ENCODE measurements around the gene NXPE4. TPM values are rescaled to one million over a fixed set of nuclear protein-coding genes. Genes with fewer than 3 reads are reported as not detected.
"Not testable (repeated sequence)": the region's sequence is repeated elsewhere in the genome, so short reads cannot be mapped to it uniquely, and the experiment has no call there.

The NXPE4 gene
- not detected in 2 replicates for total RNA-seq

DNA sequence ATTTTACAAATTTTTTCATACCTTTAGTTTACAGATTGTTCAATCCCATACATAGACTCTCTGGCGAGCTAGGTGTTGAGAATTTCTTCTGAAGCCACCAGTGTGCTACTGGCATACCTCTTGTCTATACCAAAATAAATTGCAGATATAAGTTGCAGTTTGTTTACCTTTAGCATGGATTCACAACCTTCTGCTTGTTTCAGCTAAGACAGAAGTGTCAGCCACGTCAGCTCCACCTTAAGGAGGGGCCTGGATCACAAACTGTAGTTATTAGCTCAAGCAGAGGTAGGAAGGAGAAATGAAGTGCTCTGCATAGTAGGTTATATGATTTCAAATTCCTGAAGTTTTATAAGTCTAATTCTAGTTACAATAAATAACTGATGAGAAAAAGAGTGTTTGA is at the start of gene NXPE4:
Gene NXPE4 (minus strand): TSS at position 216 of the 400 bp plus-strand sequence. CDS start 1,027 bp downstream, outside the sequence.
- intact Hi-C loops (cut with micrococcal nuclease): no loop called here

DNA sequence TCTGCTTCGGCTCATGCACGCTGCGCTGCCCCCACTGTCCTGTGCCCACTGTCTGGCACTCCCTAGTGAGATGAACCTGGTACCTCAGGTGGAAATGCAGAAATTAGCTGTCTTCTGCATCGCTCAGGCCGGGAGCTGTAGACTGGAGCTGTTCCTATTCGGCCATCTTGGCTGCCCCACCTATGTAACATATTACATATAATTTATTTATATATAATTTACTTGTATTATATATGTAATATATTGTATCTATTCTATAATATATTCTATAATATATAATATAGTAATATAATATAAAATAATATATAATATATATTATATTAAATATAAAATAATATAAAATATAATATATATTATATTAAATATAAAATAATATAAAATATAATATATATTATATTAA is 43.9 kb upstream of the NXPE4 start:
- intact Hi-C loops (cut with micrococcal nuclease): not testable (repeated sequence)

DNA sequence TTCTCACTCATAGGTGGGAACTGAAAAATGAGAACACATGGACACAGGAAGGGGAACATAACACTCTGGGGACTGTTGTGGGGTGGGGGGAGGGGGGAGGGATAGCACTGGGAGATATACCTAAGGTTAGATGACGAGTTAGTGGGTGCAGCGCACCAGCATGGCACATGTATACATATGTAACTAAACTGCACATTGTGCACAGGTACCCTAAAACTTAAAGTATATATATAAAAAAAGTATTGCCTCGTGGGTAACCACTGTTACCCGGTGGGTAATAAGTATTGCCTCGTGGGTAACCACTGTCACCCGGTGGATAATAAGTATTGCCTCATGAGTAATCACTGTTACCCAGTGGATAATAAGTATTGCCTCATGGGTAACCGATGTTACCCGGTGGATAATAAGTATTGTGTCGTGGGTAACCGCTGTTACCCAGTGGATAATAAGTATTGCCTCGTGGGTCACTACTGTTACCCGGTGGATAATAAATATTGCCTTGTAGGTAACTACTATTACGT is 35.9 kb upstream of the NXPE4 start:
- intact Hi-C loops (cut with micrococcal nuclease): not testable (repeated sequence)

DNA sequence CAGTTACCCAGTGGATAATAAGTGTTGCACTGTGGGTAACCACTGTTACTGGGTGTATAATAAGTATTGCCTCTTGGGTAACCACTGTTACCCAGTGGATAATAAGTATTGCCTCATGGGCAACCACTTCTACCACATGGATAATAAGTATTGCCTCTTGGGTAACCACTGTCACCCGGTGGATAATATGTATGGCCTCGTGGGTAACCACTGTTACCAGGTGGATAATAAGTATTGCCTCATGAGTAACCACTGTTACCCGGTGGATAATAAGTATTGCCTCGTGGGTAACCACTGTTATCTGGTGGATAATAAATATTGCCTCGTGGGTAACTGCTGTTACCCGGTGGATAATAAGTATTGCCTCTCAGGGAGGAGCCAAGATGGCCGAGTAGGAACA is 29.7 kb upstream of the NXPE4 start:
- intact Hi-C loops (cut with micrococcal nuclease): no loop called here

DNA sequence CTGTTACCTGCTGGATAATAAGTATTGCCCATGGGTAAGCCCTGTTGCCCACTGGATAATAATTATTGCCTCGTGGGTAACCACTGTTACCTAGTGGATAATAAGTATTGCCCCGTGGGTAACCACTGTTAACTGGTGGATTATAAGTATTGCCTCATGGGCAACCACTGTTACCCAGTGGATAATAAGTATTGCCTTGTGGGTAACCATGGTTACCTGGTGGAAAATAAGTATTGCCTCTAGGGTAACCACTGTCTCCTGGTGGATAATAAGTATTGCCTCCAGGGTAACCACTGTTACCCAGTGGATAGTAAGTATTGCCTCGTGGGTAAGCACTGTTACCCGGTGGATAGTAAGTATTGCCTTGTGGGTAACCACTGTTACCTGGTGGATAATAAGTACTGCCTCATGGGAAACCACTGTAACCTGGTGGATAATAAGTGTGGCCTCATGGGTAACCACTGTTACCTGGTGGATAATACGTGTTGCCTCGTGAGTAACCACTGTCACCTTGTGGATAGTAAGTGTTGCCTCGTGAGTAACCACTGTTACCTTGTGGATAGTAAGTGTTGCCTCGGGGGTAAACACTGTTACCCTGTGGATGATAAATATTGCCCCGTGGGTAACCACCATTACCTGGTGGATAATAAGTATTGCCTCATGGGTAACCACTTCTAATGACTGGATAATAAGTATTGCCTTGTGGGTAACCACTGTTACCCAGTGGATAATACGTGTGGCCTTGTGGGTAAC is 29.0 kb upstream of the NXPE4 start:
- intact Hi-C loops (cut with micrococcal nuclease): no loop called here

DNA sequence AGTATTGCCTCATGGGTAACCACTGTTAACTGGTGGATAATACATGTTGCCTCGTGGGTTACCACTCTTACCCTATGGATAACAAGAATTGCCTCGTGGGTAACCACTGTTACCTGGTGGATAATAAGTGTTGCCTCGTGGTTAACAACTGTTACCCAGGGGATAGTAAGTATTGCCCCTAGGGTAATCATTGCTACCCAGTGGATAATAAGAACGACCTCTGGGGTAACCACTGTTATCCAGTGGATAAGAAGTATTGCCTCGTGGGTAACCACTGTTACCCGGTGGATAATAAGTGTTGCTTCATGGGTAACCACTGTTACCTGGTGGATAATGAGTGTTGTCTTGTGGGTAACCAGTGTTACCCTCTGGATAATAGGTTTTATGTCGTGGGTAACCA is 28.1 kb upstream of the NXPE4 start:
- intact Hi-C loops (cut with micrococcal nuclease): no loop called here

DNA sequence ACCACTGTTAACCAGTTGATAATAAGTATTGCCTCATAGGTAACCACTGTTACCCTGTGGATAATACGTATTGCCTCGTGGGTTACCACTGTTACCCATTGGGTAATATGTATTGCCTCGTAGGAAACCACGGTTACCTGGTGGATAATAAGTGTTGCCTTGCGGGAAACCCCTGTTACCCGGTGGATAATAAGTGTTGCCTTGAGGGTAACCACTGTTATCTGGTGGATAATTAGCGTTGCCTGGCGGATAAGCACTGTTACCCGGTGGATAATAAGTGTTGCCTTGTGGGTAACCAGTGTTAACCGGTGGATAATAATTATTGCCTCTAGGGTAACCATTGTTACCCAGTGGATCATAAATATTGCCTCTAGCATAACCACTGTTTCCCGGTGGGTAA is 27.3 kb upstream of the NXPE4 start:
- intact Hi-C loops (cut with micrococcal nuclease): no loop called here

DNA sequence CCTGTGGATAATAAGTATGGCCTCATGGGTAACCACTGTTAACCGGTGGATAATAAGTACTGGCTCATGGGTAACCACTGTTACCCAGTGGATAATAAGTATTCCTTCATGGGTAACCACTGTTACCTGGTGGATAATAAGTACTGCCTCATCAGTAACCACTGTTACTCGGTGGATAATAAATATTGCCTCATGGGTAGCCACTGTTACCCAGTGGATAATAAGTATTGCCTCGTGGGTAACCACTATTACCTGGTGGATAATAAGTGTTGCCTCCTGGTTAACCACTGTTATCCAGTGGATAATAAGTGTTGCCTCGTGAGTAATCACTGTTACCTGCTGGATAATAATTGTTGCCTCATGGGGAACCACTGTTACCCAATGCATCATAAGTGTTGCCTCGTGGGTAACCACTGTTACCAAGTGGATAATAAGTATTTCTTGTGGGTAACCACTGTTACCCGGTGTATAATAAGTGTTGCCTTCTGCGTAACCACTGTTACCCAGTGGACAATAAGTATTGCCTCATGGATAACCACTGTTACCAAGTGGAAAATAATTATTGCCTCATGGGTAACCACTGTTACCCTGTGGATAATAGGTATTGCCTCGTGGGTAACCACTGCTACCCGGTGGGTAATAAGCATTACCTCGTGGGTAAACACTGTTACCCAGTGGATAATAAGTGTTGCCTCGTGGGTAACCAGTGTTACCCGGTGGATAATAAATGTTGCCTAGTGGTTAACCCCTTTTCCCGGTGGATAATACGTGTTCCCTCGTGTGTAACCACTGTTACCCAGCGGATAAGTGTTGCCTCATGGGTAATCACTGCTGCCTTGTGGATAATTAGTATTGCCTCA is 26.6 kb upstream of the NXPE4 start:
- intact Hi-C loops (cut with micrococcal nuclease): no loop called here

DNA sequence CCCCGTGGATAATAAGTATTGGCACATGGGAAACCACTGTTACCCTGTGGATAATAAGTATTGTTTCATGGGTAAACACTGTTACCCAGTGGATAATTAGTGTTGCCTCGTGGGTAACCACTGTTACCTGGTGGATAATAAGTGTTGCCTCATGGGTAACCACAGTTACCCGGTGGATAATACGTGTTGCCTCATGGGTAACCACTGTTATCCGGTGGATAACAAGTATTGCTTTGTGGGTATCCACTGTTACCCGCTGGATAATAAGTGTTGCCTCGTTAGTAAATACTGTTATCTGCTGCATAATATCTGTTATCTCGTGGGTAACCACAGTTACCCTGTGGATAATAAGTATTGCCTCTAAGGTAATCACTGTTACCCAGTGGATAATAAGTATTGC is 25.5 kb upstream of the NXPE4 start:
- intact Hi-C loops (cut with micrococcal nuclease): no loop called here

DNA sequence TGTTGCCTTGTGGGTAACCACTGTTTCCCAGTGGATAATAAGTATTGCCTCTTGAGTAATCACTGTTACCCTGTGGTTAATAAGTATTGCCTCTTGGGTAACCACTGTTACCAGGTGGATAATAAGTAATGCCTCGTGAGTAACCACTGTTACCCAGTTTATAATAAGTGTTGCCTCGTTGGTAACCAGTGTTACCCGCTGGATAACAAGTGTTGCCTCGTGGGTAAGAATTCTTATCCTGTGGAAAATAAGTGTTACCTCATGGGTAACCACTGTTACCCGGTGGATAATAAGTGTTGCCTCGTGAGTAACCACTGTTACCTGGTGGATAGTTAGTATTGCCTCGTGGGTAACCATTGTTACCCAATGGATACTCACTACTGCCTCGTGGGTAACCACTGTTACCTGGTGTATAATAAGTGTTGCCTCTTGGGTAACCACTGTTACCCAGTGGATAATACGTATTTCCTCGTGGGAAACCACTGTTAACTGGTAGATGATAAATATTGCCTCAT is 24.1 kb upstream of the NXPE4 start:
- intact Hi-C loops (cut with micrococcal nuclease): no loop called here

DNA sequence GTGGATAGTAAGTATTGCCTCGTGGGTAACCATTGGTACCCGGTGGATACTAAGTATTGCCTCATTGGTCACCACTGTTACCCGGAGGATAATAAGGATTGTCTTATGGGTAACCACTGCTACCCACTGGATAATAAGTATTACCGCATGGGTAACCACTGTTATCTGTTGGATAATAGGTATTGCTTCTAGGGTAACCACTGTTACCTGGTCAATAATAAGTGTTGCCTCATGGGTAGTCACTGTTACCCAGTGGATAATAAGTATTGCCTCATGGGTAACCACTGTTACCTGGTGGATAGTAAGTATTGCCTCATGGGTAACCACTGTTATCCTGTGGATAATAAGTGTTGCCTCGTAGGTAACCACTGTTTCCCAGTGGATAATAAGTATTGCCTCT is 22.6 kb upstream of the NXPE4 start:
- intact Hi-C loops (cut with micrococcal nuclease): no loop called here

DNA sequence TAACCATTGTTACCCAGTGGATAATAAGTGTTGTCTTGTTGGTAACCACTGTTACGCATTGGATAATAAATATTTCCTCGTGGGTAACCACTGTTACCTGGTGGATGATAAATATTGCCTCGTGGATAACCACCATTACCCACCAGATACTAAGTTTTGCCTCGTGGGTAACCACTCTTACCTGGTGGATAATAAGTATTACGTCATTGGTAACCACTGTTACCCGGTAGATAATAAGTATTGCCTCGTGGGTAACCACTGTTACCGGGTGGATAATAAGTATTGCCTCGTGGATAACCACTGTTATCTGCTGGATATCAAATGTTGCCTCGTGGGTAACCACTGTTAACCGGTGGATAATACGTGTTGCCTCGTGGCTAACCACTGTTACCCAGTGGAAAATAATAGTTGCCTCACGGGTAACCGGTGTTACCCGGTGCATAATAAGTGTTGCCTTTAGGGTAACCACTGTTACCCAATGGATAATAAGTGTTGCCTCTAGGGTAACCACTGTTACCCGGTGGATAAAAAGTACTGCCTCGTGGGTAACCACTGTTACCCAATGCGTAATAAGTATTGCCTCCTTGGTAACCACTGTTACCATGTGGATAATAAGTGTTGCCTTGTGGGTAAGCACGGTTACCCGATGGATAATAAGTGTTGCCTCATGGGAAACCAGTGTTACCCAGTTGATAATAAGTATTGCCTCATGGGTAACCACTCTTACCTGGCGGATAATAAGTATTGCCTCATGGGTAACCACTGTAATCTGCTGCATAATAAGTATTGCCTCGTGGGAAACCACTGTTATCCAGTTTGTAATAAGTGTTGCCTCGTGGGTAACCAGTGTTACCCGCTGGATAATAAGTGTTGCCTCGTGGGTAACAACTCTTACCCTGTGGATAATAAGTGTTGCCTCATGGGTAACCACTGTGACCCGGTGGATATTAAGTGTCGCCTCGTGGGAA is 21.9 kb upstream of the NXPE4 start:
- intact Hi-C loops (cut with micrococcal nuclease): no loop called here

DNA sequence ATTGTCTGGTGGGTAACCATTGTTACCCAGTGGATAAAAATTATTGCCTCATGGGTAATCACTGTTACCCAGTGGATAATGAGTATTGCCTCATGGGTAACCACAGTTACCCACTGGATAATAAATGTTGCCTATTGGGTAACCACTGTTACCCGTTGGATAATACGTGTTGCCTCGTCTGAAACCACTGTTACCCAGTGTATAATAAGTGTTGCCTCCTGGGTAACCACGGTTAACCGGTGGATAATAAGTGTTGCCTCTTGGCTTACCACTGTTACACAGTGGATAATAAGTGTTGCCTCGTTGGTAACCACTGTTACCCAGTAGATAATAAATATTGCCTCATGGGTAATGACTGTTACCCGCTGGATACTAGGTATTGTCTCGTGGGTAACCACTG is 20.9 kb upstream of the NXPE4 start:
- intact Hi-C loops (cut with micrococcal nuclease): no loop called here

DNA sequence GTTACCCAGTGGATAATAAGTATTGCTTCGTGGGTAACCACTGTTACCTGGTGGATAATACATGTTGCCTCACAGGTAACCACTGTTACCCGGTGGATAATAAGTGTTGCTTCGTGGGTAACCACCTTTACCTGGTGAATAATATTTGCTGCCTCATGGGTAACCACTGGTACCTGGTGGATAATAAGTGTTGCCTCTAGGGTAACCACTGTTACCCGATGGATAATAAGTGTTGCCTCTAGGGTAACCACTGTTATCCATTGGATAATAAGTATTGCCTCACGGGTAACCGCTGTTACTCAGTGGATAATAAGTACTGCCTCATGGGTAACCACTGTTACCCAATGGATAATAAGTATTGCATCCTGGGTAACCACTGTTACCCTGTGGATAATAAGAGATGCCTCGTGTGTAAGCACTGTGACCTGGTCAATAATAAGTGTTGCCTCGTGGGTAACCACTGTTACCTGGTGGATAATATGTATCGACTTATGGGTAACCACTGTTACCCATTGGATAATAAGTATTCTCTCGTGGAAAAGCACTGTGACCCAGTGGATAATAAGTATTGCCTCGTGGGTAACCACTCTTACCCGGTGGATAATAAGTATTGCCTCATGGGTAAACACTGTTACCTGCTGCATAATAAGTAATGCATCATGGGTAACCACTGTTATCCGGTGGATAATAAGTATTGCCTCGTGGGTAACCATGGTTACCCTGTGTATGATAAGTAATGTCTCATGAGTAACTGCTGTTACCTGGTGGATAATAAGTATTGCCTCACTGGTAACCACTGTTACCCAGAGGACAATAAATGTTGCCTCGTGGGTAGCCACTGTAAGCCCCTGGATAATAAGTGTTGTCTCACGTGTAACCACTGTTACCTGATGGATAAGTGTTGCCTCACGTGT is 20.1 kb upstream of the NXPE4 start:
- intact Hi-C loops (cut with micrococcal nuclease): no loop called here

DNA sequence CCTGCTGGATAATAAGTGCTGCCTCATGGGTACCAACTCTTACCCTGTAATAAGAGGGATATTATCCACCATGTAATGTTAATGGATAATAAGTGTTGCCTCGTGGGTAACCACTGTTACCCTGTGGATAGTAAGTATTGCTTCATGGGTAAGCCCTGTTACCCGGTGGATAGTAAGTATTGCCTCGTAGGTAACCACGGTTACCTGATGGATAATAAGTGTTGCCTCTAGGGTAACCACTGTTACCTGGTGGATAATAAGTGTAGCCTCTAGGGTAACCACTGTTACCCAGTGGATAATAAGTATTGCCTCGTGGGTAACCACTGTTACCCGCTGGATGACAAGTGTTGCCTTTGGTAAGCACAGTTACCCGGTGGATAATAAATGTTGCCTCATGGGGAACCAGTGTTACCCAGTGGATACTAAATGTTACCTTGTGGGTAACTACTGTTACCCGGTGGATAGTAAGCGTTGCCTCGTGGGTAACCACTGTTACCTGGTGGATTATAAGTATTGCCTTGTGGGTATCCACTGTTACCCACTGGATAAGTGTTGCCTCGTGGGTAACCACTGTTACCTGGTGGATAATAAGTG is 18.6 kb upstream of the NXPE4 start:
- intact Hi-C loops (cut with micrococcal nuclease): no loop called here

DNA sequence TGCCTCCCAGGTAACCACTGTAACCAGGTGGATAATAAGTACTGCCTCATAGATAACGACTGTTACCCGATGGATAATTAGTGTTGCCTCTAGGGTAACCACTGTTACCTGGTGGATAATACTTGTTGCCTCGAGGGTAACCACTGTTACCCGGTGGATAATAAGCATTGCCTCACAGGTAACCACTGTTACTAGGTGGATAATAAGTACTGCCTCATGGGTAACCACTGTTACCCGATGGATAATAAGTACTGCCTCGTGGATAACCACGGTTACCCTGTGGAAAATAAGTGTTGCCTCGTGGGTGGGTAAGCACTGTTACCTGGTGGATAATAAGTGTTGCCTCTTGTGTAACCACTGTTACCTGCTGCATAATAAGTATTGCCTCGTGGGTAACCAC is 17.5 kb upstream of the NXPE4 start:
- intact Hi-C loops (cut with micrococcal nuclease): not testable (repeated sequence)

DNA sequence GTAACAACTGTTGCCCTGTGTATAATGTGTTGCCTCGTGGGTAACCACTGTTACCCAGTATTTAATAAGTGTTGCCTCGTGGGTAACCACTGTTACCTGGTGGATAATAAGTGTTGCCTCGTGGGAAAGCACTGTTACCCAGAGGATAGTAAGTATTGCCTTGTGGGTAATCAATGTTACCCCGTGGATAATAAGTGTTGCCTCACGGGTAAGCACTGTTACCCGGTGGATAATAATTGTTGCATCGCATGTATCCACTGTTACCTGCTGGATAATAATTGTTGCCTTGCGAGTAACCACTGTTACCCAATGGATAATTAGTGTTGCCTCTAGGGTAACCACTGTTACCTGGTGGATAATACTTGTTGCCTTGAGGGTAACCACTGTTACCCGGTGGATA is 17.1 kb upstream of the NXPE4 start:
- intact Hi-C loops (cut with micrococcal nuclease): no loop called here

DNA sequence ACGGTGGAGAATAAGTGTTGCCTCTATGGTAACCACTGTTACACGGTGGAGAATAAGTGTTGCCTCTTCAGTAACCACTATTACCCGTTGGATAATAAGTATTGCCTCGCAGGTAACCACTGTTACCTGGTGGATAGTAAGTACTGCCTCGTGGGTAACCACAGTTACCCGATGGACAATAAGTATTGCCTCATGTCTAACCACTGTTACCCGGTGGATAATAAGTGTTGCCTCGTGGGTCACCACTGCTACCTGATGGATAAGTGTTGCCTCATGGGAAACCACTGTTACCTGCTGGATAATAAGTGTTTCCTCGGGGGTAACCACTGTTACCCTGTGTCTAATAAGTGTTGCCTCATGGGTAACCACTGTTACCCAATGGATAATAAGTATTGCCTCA is 16.6 kb upstream of the NXPE4 start:
- intact Hi-C loops (cut with micrococcal nuclease): not testable (repeated sequence)

All from T-helper 2 cell treated with Interferon-gamma antibody and Interleukin-4, amounts not matched to agents 100 ng/mL and 5 ng/mL, for 36 hours (primary cell).